K562 (cell line): Measurements from ENCODE around the gene NOS1. TPM values are rescaled to one million over a fixed set of nuclear protein-coding genes. Genes with fewer than 3 reads are reported as not detected.

Source experiments
- ATAC-seq: fragments of 200-7000 bp; cut with Tn5 transposase; 3 replicates; pipeline ENCODE4 v1.9.1; 2020; ENCODE audit warnings: moderate library complexity
- BruUV-seq: library from RNA; stranded (reverse); fragments of 400-500 nt; replicated peaks from 2 replicates; lab custom pipeline; 2021; lab: Mats Ljungman, UMichigan
- CTCF ChIA-PET: fragments of 300-600 bp; formaldehyde crosslinking; extraction: SDS; loops from one replicate; lab custom pipeline; 2021; ENCODE audit warnings: low intra/inter-chr PET ratio; lab: Yijun Ruan, JAX
- POLR2A ChIA-PET: fragments of 300-600, 350-650 bp; sonication (Branson Sonifier 250); formaldehyde crosslinking; extraction: SDS; loops from one replicate; lab custom pipeline; 2021; ENCODE audit warnings: antibody characterized with exemption, inconsistent platforms; lab: Yijun Ruan, JAX
- DNase-seq, 4 experiments: peaks; one replicate each; pipeline versions ENCODE4 v3.0.0 to v3.0.0-alpha.2; 2011 to 2018; ENCODE audit warnings: low spot score in 3 of 4, mixed read lengths in 3 of 4; ENCODE audit errors: extremely low read depth in 1 of 4
- FAIRE-seq: peaks from 2 replicates; lab custom pipeline; 2011; peaks lifted over from hg19 to GRCh38; lab: Jason Lieb, UNC
- H2AFZ ChIP-seq: 2 replicates; pipeline ENCODE4 v1.6.0; 2011; ENCODE audit warnings: low read depth, low read length, control low read depth, inconsistent platforms
- H3K27ac ChIP-seq: fragments of 200-600 bp; 3 replicates; pipeline ENCODE4 v1.8.0; 2011; ENCODE audit warnings: low read depth, mild to moderate bottlenecking, control low read depth, inconsistent platforms, low read length, moderate library complexity, mixed read lengths; ENCODE audit errors: extremely low read depth
- H3K27me3 ChIP-seq, 2 experiments: fragments of 300-600 bp in 1 of 2; 2 replicates in 1 of 2; 3 replicates in 1 of 2; pipeline versions ENCODE4 v1.6.0 to v1.8.0; 2011; ENCODE audit warnings: inconsistent platforms in 2 of 2, low read length in 2 of 2, mild to moderate bottlenecking in 1 of 2, mixed read lengths in 1 of 2, moderate library complexity in 1 of 2; ENCODE audit not compliant: control insufficient read depth in 2 of 2, insufficient read depth in 2 of 2
- H3K36me3 ChIP-seq: fragments of 300-600 bp; 3 replicates; pipeline ENCODE4 v1.8.0; 2011; ENCODE audit warnings: mild to moderate bottlenecking, low read length, inconsistent platforms; ENCODE audit not compliant: control insufficient read depth, insufficient read depth
- H3K4me1 ChIP-seq, 2 experiments: fragments of 200-600 bp in 1 of 2; replicated peaks in 1 of 2; 2 replicates in 1 of 2; 3 replicates in 1 of 2; pipeline versions ENCODE4 v1.5.1 to v1.8.0; 2011; ENCODE audit warnings: inconsistent platforms in 2 of 2, low read length in 2 of 2, mild to moderate bottlenecking in 1 of 2, mixed read lengths in 1 of 2, moderate library complexity in 1 of 2; ENCODE audit not compliant: control insufficient read depth in 2 of 2, insufficient read depth in 2 of 2
- H3K4me2 ChIP-seq: 2 replicates; pipeline ENCODE4 v1.6.1; 2011; ENCODE audit warnings: low read length, control low read depth, inconsistent platforms, mixed read lengths; ENCODE audit not compliant: insufficient read depth
- H3K4me3 ChIP-seq: fragments of 200-600 bp; sonication (generic), shearing (Covaris generic); 2 replicates; pipeline ENCODE4 v1.5.1; 2016; ENCODE audit warnings: control low read depth, inconsistent platforms
- H3K79me2 ChIP-seq: fragments of 200-600 bp; 3 replicates; pipeline ENCODE4 v1.8.0; 2011; ENCODE audit warnings: low read length, inconsistent platforms; ENCODE audit not compliant: control insufficient read depth, insufficient read depth
- H3K9ac ChIP-seq, 2 experiments: 2 replicates each; pipeline versions ENCODE4 v1.6.0 to v1.6.1; 2011; ENCODE audit warnings: low read depth in 2 of 2, low read length in 2 of 2, control low read depth in 1 of 2, inconsistent platforms in 1 of 2, mild to moderate bottlenecking in 1 of 2, mixed read lengths in 1 of 2; ENCODE audit not compliant: insufficient read depth in 1 of 2
- H3K9me1 ChIP-seq: one replicate; pipeline ENCODE4 v1.6.0; 2011; ENCODE audit warnings: inconsistent platforms, mild to moderate bottlenecking, low read length, moderate library complexity; ENCODE audit not compliant: control insufficient read depth, insufficient read depth
- H3K9me3 ChIP-seq: replicated peaks from 2 replicates; pipeline ENCODE4 v1.5.1; 2011; ENCODE audit warnings: low read depth, low read length, inconsistent platforms; ENCODE audit not compliant: control insufficient read depth, insufficient read depth
- H4K20me1 ChIP-seq: replicated peaks from 2 replicates; pipeline ENCODE4 v1.6.1; 2011; ENCODE audit warnings: low read length, inconsistent platforms, mixed read lengths; ENCODE audit not compliant: control insufficient read depth, insufficient read depth
- GATAD2B ChIP-seq: fragments of 450-650 bp; IDR thresholded peaks from 2 replicates; pipeline ENCODE4 v1.6.1; 2017; ENCODE audit warnings: mild to moderate bottlenecking, borderline replicate concordance
- HSF4 ChIP-seq: fragments of 250-450 bp; sonication (Bioruptor Pico); IDR thresholded peaks from 2 replicates; pipeline ENCODE4 v2.1.2; 2022; ENCODE audit warnings: mild to moderate bottlenecking, moderate library complexity, borderline replicate concordance
- MAFK ChIP-seq: IDR thresholded peaks from 2 replicates; pipeline ENCODE4 v1.6.1; 2011; ENCODE audit warnings: low read length, improper control_type of control experiment
- MECOM ChIP-seq: fragments of 250-450 bp; sonication (Bioruptor Pico); IDR thresholded peaks from 2 replicates; pipeline ENCODE4 v1.8.0; 2022; ENCODE audit warnings: inconsistent platforms
- POU5F1 ChIP-seq: fragments of 150-350 bp; IDR thresholded peaks from 2 replicates; pipeline ENCODE4 v1.6.1; 2014; ENCODE audit warnings: borderline replicate concordance, low read length, low read depth, mild to moderate bottlenecking; ENCODE audit not compliant: partially characterized antibody
- SNIP1 ChIP-seq: fragments of 450-650 bp; IDR thresholded peaks from 2 replicates; pipeline ENCODE4 v1.7.1; 2017; ENCODE audit warnings: low read depth, mild to moderate bottlenecking
- TCF3 ChIP-seq: sonication (generic); formaldehyde crosslinking; IDR thresholded peaks from 2 replicates; pipeline ENCODE4 v1.4.0; 2020; ENCODE audit warnings: mild to moderate bottlenecking, missing genetic modification reagents
- ZNF77 ChIP-seq: fragments of 250-450 bp; sonication (Bioruptor Pico); IDR thresholded peaks from 2 replicates; pipeline ENCODE4 v1.5.0; 2020
- WGBS: fragments of 100-300 bp; shearing (Covaris generic); methylation state at CpG from one replicate; pipeline ENCODE4 v1.1.6; 2016; ENCODE audit warnings: low coverage, mixed read lengths; ENCODE audit not compliant: insufficient coverage; ENCODE audit errors: missing lambda C conversion rate; 5-methylcytosine and 5-hydroxymethylcytosine counted together
- in situ Hi-C: fragments of 300-500 bp; cut with MboI; formaldehyde crosslinking; loops from 4 replicates; pipeline ENCODE4 v1.15.0; 2018; ENCODE audit warnings: inconsistent platforms, mixed read lengths
- intact Hi-C: fragments of 100-400 bp; cut with micrococcal nuclease; formaldehyde crosslinking; loops from 2 replicates; pipeline ENCODE4 v1.14.2; 2022
- polyA plus RNA-seq, 8 experiments: library from polyadenylated mRNA; depleted of rRNA in 4 of 8; stranded (reverse) in 5 of 8; unstranded in 3 of 8; fragments of >200 nt; fragmentation: Nextera tagmentation in 2 of 8; fragmentation: Illumina TruSeq in 1 of 8; extraction: Ambion mirVana in 2 of 8; extraction: Trizol in 1 of 8; gene quantifications; 2 replicates each; pipeline versions ENCODE4 v1.2.1 to v1.2.3, GENCODE V29; 2011 to 2014; ENCODE audit warnings: inconsistent platforms in 1 of 8, missing spikeins in 1 of 8
- total RNA-seq, 7 experiments: library from RNA; depleted of rRNA in 6 of 7; stranded (reverse); fragments of >200 nt in 6 of 7; fragmentation: Illumina TruSeq in 2 of 7; extraction: Trizol in 2 of 7; gene quantifications; 2 replicates each; pipeline versions ENCODE4 v1.2.1 to v1.2.3, GENCODE V29; 2011 to 2021; ENCODE audit warnings: low replicate concordance in 1 of 7
- TF ChIP-seq, protein P1 (sequence below), 2 experiments: fragments of 150-350 bp in 1 of 2; IDR thresholded peaks; 2 replicates each; pipeline ENCODE4 v1.6.1; 2012 to 2016; ENCODE audit warnings: low read depth in 2 of 2, low read length in 2 of 2, mild to moderate bottlenecking in 1 of 2, moderate library complexity in 1 of 2

NOS1 gene
- total and polyA plus RNA-seq, 9 of the 15 experiments (the other 6 are each of a cell fraction or from before 2014, with no cell fraction given): not detected

DNA sequence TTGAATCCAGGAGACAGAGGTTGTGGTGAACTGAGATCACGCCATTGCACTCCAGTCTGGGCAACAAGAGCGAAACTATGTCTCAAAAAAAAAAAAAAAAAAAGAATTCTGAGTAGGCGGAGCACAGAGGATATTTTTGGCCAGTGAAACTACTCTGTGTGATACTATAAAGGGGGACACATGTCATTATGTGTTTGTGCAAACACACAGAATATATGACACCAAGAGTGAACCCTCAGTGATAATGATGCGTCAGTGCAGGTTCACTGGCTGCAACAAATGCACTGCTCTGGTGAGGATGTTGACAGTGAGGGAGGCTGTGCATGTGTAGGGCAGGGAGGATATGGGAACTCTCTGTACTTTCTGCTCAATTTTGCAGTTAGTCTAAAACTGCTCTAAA, 195.3 kb downstream of the NOS1 start:
- WGBS: 89% methylated on average over 4 of the region's 4 CpGs
- Histone ChIP-seq H3K79me2 (no peaks in the 10 kb centered on the region), H3K9me1 (no peaks in the 10 kb centered on the region), H3K9ac (no peak overlapping the region), H3K27ac (no peak overlapping the region), H3K27me3 (no peaks in the 10 kb centered on the region), H3K4me1 (no peaks in the 10 kb centered on the region), H3K36me3 (peaks cover 67% of the 10 kb centered on the region; the same call in 2 of the 3 replicates), H2AFZ (no peak overlapping the region), H3K4me3 (no peak overlapping the region), H4K20me1 (no peaks in the 10 kb centered on the region), H3K4me2 (no peak overlapping the region), H3K9me3 (no peaks in the 10 kb centered on the region)
- FAIRE-seq (no peak), ATAC-seq (no peak), DNase-seq (no peak)
- BruUV-seq: no TSS peak
- in situ Hi-C loops: no loop called here
- ChIA-PET POLR2A (no interaction called here), CTCF (no interaction called here)
- TF ChIP-seq POU5F1 (no peak), GATAD2B (no peak), MAFK (no peak), MECOM (CRISPR knock-in tag) (no peak), TCF3 (CRISPR knock-in tag) (no peak)
- intact Hi-C loops: no loop called here

DNA sequence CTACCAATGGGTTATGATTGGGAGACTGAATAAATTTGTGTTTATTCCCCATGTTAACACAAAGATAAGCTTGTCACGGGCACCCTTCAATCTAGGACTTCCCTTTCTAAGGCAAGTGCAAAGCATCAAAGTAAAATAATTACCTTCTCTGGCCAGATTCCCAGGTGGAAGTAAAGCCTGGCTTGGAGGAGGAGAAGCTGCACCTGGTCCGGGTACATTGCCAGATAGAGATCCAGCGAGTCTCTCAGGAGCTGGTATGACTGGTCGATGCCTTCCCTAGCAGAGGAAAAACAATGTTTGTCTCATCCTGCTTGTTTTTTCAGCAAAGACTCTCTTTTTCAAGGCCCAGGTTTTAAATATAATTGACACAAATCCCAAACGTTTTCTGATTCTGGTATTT, 196.1 kb downstream of the NOS1 start:
- in situ Hi-C loops (no loop called here), intact Hi-C loops (no loop called here)
- no TSS peak for BruUV-seq
- H3K9me1 ChIP-seq: no peaks in the 10 kb centered on the region
- ATAC-seq: no peak
- no peak for FAIRE-seq
- no peak overlapping the region for H2AFZ ChIP-seq
- H3K4me2 ChIP-seq: no peak overlapping the region
- peaks cover 63% of the 10 kb centered on the region; the same call in 2 of the 3 replicates for H3K36me3 ChIP-seq
- no peak overlapping the region for H3K4me3 ChIP-seq
- ChIA-PET POLR2A (no interaction called here), CTCF (no interaction called here)
- TF ChIP-seq, protein P1, sequence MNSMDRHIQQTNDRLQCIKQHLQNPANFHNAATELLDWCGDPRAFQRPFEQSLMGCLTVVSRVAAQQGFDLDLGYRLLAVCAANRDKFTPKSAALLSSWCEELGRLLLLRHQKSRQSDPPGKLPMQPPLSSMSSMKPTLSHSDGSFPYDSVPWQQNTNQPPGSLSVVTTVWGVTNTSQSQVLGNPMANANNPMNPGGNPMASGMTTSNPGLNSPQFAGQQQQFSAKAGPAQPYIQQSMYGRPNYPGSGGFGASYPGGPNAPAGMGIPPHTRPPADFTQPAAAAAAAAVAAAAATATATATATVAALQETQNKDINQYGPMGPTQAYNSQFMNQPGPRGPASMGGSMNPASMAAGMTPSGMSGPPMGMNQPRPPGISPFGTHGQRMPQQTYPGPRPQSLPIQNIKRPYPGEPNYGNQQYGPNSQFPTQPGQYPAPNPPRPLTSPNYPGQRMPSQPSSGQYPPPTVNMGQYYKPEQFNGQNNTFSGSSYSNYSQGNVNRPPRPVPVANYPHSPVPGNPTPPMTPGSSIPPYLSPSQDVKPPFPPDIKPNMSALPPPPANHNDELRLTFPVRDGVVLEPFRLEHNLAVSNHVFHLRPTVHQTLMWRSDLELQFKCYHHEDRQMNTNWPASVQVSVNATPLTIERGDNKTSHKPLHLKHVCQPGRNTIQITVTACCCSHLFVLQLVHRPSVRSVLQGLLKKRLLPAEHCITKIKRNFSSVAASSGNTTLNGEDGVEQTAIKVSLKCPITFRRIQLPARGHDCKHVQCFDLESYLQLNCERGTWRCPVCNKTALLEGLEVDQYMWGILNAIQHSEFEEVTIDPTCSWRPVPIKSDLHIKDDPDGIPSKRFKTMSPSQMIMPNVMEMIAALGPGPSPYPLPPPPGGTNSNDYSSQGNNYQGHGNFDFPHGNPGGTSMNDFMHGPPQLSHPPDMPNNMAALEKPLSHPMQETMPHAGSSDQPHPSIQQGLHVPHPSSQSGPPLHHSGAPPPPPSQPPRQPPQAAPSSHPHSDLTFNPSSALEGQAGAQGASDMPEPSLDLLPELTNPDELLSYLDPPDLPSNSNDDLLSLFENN (IDR thresholded peaks at IDR 0.05; ENCODE audit: low read depth in 2 of 2, low read length in 2 of 2): no peak
- TF ChIP-seq SNIP1 (no peak), HSF4 (CRISPR knock-in tag) (no peak), ZNF77 (no peak)
- no peaks in the 10 kb centered on the region for H3K9me3 ChIP-seq
- H3K27me3 ChIP-seq: no peaks in the 10 kb centered on the region
- no peaks in the 10 kb centered on the region for H4K20me1 ChIP-seq
- no peaks in the 10 kb centered on the region for H3K4me1 ChIP-seq
- no peaks in the 10 kb centered on the region for H3K79me2 ChIP-seq
- 66% methylated on average over 5 of the region's 5 CpGs for WGBS
- H3K27ac ChIP-seq: no peak overlapping the region
- DNase-seq: no peak
- no peak overlapping the region for H3K9ac ChIP-seq
